ENCODE measurements around the gene MEGF9.

Gene MEGF9

GRCh38 chr9:120608421-120608820 is 105.8 kb downstream of the MEGF9 start:
- H3K4me3 ChIP-seq (ENCODE audit: control insufficient read depth in 1 of 7, extremely low read depth in 1 of 7, insufficient read depth in 4 of 7, low read depth in 2 of 7, low read length in 6 of 7) = no peak overlapping the region
- H3K9me3 ChIP-seq (ENCODE audit: control extremely low read depth in 1 of 5, control insufficient read depth in 4 of 5, insufficient read depth in 2 of 5, low read depth in 1 of 5, low read length in 4 of 5) = no peaks in the 10 kb centered on the region
- H3K27ac ChIP-seq (ENCODE audit: insufficient read depth in 1 of 2, low read depth in 1 of 2, low read length in 2 of 2, poor library complexity in 1 of 2, severe bottlenecking in 2 of 2) = no peak overlapping the region
- POLR2A ChIA-PET = no interaction called here
- no peak for DNase-seq
- no peaks in the 10 kb centered on the region for H3K4me1 ChIP-seq (ENCODE audit: control extremely low read depth in 1 of 4, control insufficient read depth in 4 of 4, insufficient read depth in 4 of 4, low read length in 3 of 4)
- CTCF ChIA-PET = no interaction called here
- H3K36me3 ChIP-seq (ENCODE audit: control insufficient read depth in 4 of 4, insufficient read depth in 4 of 4, low read length in 3 of 4) = peaks cover 2 to 25% (median 7%) of the 10 kb centered on the region in 4 experiments
- H3K27me3 ChIP-seq (replicated peaks in 2 of 5; ENCODE audit: control insufficient read depth in 4 of 5, insufficient read depth in 5 of 5, low read length in 4 of 5) = no peaks in the 10 kb centered on the region

- no peak overlapping the region for H3K27ac ChIP-seq (ENCODE audit: insufficient read depth in 1 of 2, low read depth in 1 of 2, low read length in 2 of 2, poor library complexity in 1 of 2, severe bottlenecking in 2 of 2)
- H3K4me3 ChIP-seq (ENCODE audit: control insufficient read depth in 1 of 7, extremely low read depth in 1 of 7, insufficient read depth in 4 of 7, low read depth in 2 of 7, low read length in 6 of 7) = no peak overlapping the region
- WGBS (ENCODE audit: insufficient coverage) = no CpG with 5 or more reads among the region's 1 CpG
- no peak for DNase-seq
- no peaks in the 10 kb centered on the region for H3K9me3 ChIP-seq (ENCODE audit: control extremely low read depth in 1 of 5, control insufficient read depth in 4 of 5, insufficient read depth in 2 of 5, low read depth in 1 of 5, low read length in 4 of 5)
- peaks cover 0 to 6% (median 0%) of the 10 kb centered on the region in 4 experiments for H3K4me1 ChIP-seq (ENCODE audit: control extremely low read depth in 1 of 4, control insufficient read depth in 4 of 4, insufficient read depth in 4 of 4, low read length in 3 of 4)
- ChIA-PET CTCF (interaction anchor here (1.7 kb wide), 1 partner anchor 11 kb away, joined by 4 read pairs; no protein-coding TSS in a partner anchor), POLR2A (no interaction called here)
- peaks cover 2 to 21% (median 7%) of the 10 kb centered on the region in 4 experiments for H3K36me3 ChIP-seq (ENCODE audit: control insufficient read depth in 4 of 4, insufficient read depth in 4 of 4, low read length in 3 of 4)
- no peaks in the 10 kb centered on the region for H3K27me3 ChIP-seq (replicated peaks in 2 of 5; ENCODE audit: control insufficient read depth in 4 of 5, insufficient read depth in 5 of 5, low read length in 4 of 5)
Measured at GRCh38 chr9:120603591-120603990, 110.7 kb downstream of the MEGF9 start.

GRCh38 chr9:120603010-120603409 is 111.3 kb downstream of the MEGF9 start:
- ChIA-PET CTCF (interaction anchor here (1.7 kb wide), 1 partner anchor 10 kb away, joined by 4 read pairs; no protein-coding TSS in a partner anchor), POLR2A (interaction anchor here (1.5 kb wide), 1 partner anchor 14 kb away, joined by 3 read pairs; no protein-coding TSS in a partner anchor)
- no peak overlapping the region for H3K4me3 ChIP-seq (ENCODE audit: control insufficient read depth in 1 of 7, extremely low read depth in 1 of 7, insufficient read depth in 4 of 7, low read depth in 2 of 7, low read length in 6 of 7)
- no peak overlapping the region for H3K27ac ChIP-seq (ENCODE audit: insufficient read depth in 1 of 2, low read depth in 1 of 2, low read length in 2 of 2, poor library complexity in 1 of 2, severe bottlenecking in 2 of 2)
- no peaks in the 10 kb centered on the region for H3K9me3 ChIP-seq (ENCODE audit: control extremely low read depth in 1 of 5, control insufficient read depth in 4 of 5, insufficient read depth in 2 of 5, low read depth in 1 of 5, low read length in 4 of 5)
- no peaks in the 10 kb centered on the region for H3K27me3 ChIP-seq (replicated peaks in 2 of 5; ENCODE audit: control insufficient read depth in 4 of 5, insufficient read depth in 5 of 5, low read length in 4 of 5)
- DNase-seq = no peak
- H3K4me1 ChIP-seq (ENCODE audit: control extremely low read depth in 1 of 4, control insufficient read depth in 4 of 4, insufficient read depth in 4 of 4, low read length in 3 of 4) = peaks cover 0 to 6% (median 0%) of the 10 kb centered on the region in 4 experiments
- H3K36me3 ChIP-seq (ENCODE audit: control insufficient read depth in 4 of 4, insufficient read depth in 4 of 4, low read length in 3 of 4) = peaks cover 2 to 21% (median 7%) of the 10 kb centered on the region in 4 experiments
- no CpG with 5 or more reads among the region's 1 CpG for WGBS (ENCODE audit: insufficient coverage)

GRCh38 chr9:120593955-120594277 is 120.4 kb downstream of the MEGF9 start:
- Histone ChIP-seq H3K9me3 (ENCODE audit: control extremely low read depth in 1 of 5, control insufficient read depth in 4 of 5, insufficient read depth in 2 of 5, low read depth in 1 of 5, low read length in 4 of 5) (peaks cover 0 to 4% (median 0%) of the 10 kb centered on the region in 5 experiments), H3K4me1 (ENCODE audit: control extremely low read depth in 1 of 4, control insufficient read depth in 4 of 4, insufficient read depth in 4 of 4, low read length in 3 of 4) (no peaks in the 10 kb centered on the region), H3K36me3 (ENCODE audit: control insufficient read depth in 4 of 4, insufficient read depth in 4 of 4, low read length in 3 of 4) (no peaks in the 10 kb centered on the region), H3K27ac (ENCODE audit: insufficient read depth in 1 of 2, low read depth in 1 of 2, low read length in 2 of 2, poor library complexity in 1 of 2, severe bottlenecking in 2 of 2) (no peak overlapping the region), H3K27me3 (replicated peaks in 2 of 5; ENCODE audit: control insufficient read depth in 4 of 5, insufficient read depth in 5 of 5, low read length in 4 of 5) (no peaks in the 10 kb centered on the region), H3K4me3 (ENCODE audit: control insufficient read depth in 1 of 7, extremely low read depth in 1 of 7, insufficient read depth in 4 of 7, low read depth in 2 of 7, low read length in 6 of 7) (no peak overlapping the region)
- ChIA-PET POLR2A (no interaction called here), CTCF (interaction anchor here (1.2 to 1.4 kb wide), 2 partner anchors 10 to 29 kb away, joined by 4 read pairs; no protein-coding TSS in a partner anchor)
- 71% methylated on average over 1 of the region's 2 CpGs for WGBS (ENCODE audit: insufficient coverage)
- no peak for DNase-seq

- no peak for DNase-seq
- Histone ChIP-seq H3K9me3 (ENCODE audit: control extremely low read depth in 1 of 5, control insufficient read depth in 4 of 5, insufficient read depth in 2 of 5, low read depth in 1 of 5, low read length in 4 of 5) (peaks cover 0 to 4% (median 0%) of the 10 kb centered on the region in 5 experiments), H3K27me3 (replicated peaks in 2 of 5; ENCODE audit: control insufficient read depth in 4 of 5, insufficient read depth in 5 of 5, low read length in 4 of 5) (no peaks in the 10 kb centered on the region), H3K36me3 (ENCODE audit: control insufficient read depth in 4 of 4, insufficient read depth in 4 of 4, low read length in 3 of 4) (no peaks in the 10 kb centered on the region), H3K4me1 (ENCODE audit: control extremely low read depth in 1 of 4, control insufficient read depth in 4 of 4, insufficient read depth in 4 of 4, low read length in 3 of 4) (no peaks in the 10 kb centered on the region), H3K4me3 (ENCODE audit: control insufficient read depth in 1 of 7, extremely low read depth in 1 of 7, insufficient read depth in 4 of 7, low read depth in 2 of 7, low read length in 6 of 7) (no peak overlapping the region), H3K27ac (ENCODE audit: insufficient read depth in 1 of 2, low read depth in 1 of 2, low read length in 2 of 2, poor library complexity in 1 of 2, severe bottlenecking in 2 of 2) (no peak overlapping the region)
- ChIA-PET CTCF (interaction anchor here (1.1 to 1.4 kb wide), 4 partner anchors 9 to 30 kb away, joined by 3 to 4 read pairs (median 4); no protein-coding TSS in a partner anchor), POLR2A (no interaction called here)
- 100% methylated on average over 2 of the region's 5 CpGs for WGBS (ENCODE audit: insufficient coverage)
Measured at GRCh38 chr9:120593250-120593954, 120.9 kb downstream of the MEGF9 start.

- no peaks in the 10 kb centered on the region for H3K36me3 ChIP-seq (ENCODE audit: control insufficient read depth in 4 of 4, insufficient read depth in 4 of 4, low read length in 3 of 4)
- no peaks in the 10 kb centered on the region for H3K27me3 ChIP-seq (replicated peaks in 2 of 5; ENCODE audit: control insufficient read depth in 4 of 5, insufficient read depth in 5 of 5, low read length in 4 of 5)
- ChIA-PET POLR2A (no interaction called here), CTCF (interaction anchor here (1.1 to 1.2 kb wide), 2 partner anchors 12 to 31 kb away, joined by 3 to 4 read pairs; no protein-coding TSS in a partner anchor)
- H3K4me3 ChIP-seq (ENCODE audit: control insufficient read depth in 1 of 7, extremely low read depth in 1 of 7, insufficient read depth in 4 of 7, low read depth in 2 of 7, low read length in 6 of 7) = no peak overlapping the region
- H3K4me1 ChIP-seq (ENCODE audit: control extremely low read depth in 1 of 4, control insufficient read depth in 4 of 4, insufficient read depth in 4 of 4, low read length in 3 of 4) = peaks cover 0 to 2% (median 1%) of the 10 kb centered on the region in 4 experiments
- H3K9me3 ChIP-seq (ENCODE audit: control extremely low read depth in 1 of 5, control insufficient read depth in 4 of 5, insufficient read depth in 2 of 5, low read depth in 1 of 5, low read length in 4 of 5) = peaks cover 0 to 4% (median 0%) of the 10 kb centered on the region in 5 experiments
- no peak overlapping the region for H3K27ac ChIP-seq (ENCODE audit: insufficient read depth in 1 of 2, low read depth in 1 of 2, low read length in 2 of 2, poor library complexity in 1 of 2, severe bottlenecking in 2 of 2)
- no peak for DNase-seq
- 85% methylated on average over 5 of the region's 8 CpGs for WGBS (ENCODE audit: insufficient coverage)
Measured at GRCh38 chr9:120592210-120592609, 122.1 kb downstream of the MEGF9 start.

GRCh38 chr9:120587328-120587727 is 126.9 kb downstream of the MEGF9 start:
- ChIA-PET POLR2A (no interaction called here), CTCF (interaction anchor here (1.2 to 1.9 kb wide), 5 partner anchors 12 to 62 kb away, joined by 3 to 5 read pairs (median 4); no protein-coding TSS in a partner anchor)
- H3K27me3 ChIP-seq (replicated peaks in 2 of 5; ENCODE audit: control insufficient read depth in 4 of 5, insufficient read depth in 5 of 5, low read length in 4 of 5) = no peaks in the 10 kb centered on the region
- H3K9me3 ChIP-seq (ENCODE audit: control extremely low read depth in 1 of 5, control insufficient read depth in 4 of 5, insufficient read depth in 2 of 5, low read depth in 1 of 5, low read length in 4 of 5) = peaks cover 0 to 3% (median 0%) of the 10 kb centered on the region in 5 experiments
- H3K4me3 ChIP-seq (ENCODE audit: control insufficient read depth in 1 of 7, extremely low read depth in 1 of 7, insufficient read depth in 4 of 7, low read depth in 2 of 7, low read length in 6 of 7) = no peak overlapping the region
- H3K27ac ChIP-seq (ENCODE audit: insufficient read depth in 1 of 2, low read depth in 1 of 2, low read length in 2 of 2, poor library complexity in 1 of 2, severe bottlenecking in 2 of 2) = no peak overlapping the region
- WGBS (ENCODE audit: insufficient coverage) = 71% methylated on average over 1 of the region's 1 CpG
- no peaks in the 10 kb centered on the region for H3K36me3 ChIP-seq (ENCODE audit: control insufficient read depth in 4 of 4, insufficient read depth in 4 of 4, low read length in 3 of 4)
- no peak for DNase-seq
- peaks cover 6 to 23% (median 14%) of the 10 kb centered on the region in 4 experiments for H3K4me1 ChIP-seq (ENCODE audit: control extremely low read depth in 1 of 4, control insufficient read depth in 4 of 4, insufficient read depth in 4 of 4, low read length in 3 of 4)

Measured in common myeloid progenitor, CD34-positive (primary cell).